GM10248 (cell line): ENCODE data around the gene NBL1.

Source experiments
- CTCF ChIA-PET: fragments of 300-600 bp; sonication (Branson Sonifier 250); formaldehyde crosslinking; extraction: SDS; loops from one replicate; lab custom pipeline; 2021; ENCODE audit warnings: antibody characterized with exemption; lab: Yijun Ruan, JAX
- POLR2A ChIA-PET: fragments of 350-650 bp; sonication (Branson Sonifier 250); formaldehyde crosslinking; extraction: SDS; loops from one replicate; lab custom pipeline; 2020; ENCODE audit warnings: antibody characterized with exemption; lab: Yijun Ruan, JAX
- DNase-seq: peaks from one replicate; pipeline ENCODE4 v3.0.0; 2012; ENCODE audit errors: extremely low spot score
- CTCF ChIP-seq: IDR thresholded peaks from 2 replicates; pipeline ENCODE4 v1.5.1; 2012; ENCODE audit warnings: mild to moderate bottlenecking, low read depth; ENCODE audit errors: extremely low read depth, missing control alignments, control extremely low read depth

The NBL1 gene

DNA sequence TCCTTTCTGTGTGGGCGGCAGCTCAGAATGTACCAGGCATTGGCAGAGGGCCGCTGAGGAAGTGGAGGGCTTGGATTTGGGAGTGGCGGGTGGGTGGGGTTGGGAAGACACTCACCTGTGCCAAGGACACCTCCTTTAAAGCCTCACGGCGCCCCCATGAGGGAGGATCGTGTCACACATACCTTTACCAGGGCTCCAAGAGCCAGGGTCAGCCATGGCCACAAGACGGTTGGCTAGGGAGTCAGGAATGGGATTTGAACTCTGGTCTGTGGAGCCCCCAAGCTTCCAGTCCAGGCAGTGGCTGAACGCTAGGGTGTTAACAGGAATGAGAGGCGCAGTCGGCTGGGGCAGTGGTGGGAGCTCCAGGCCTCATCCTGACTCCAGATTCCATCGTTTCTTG lies 4.6 kb downstream of the NBL1 start:
- CTCF ChIA-PET: interaction anchor here (1.2 to 5.3 kb wide), 3 partner anchors 12 to 307 kb away, joined by 3 to 29 read pairs (median 3); no protein-coding TSS in a partner anchor
- no peak for DNase-seq
- POLR2A ChIA-PET: no interaction called here
- peak; percentile 11 for TF ChIP-seq CTCF

- ChIA-PET CTCF (interaction anchor here (0.6 to 5.3 kb wide), 25 partner anchors 9 to 441 kb away, joined by 3 to 46 read pairs (median 4); partner anchors contain the start of genes HTR6 and UBR4), POLR2A (no interaction called here)
- no peak for DNase-seq
- no peak for TF ChIP-seq CTCF
Measured at GRCh38 chr1:19650416-19651140, 6.5 kb downstream of the NBL1 start.

- ChIA-PET CTCF (interaction anchor here (0.6 to 4.6 kb wide), 26 partner anchors 9 to 442 kb away, joined by 3 to 46 read pairs (median 4); partner anchors contain the start of genes HTR6 and UBR4), POLR2A (no interaction called here)
- peak; percentile 85 for TF ChIP-seq CTCF
- peak; percentile 77 for DNase-seq
Measured at GRCh38 chr1:19651141-19651737, 7.1 kb downstream of the NBL1 start.

GRCh38 chr1:19654386-19654785 lies 10.3 kb downstream of the NBL1 start:
- CTCF ChIA-PET: interaction anchor here (0.6 to 4.6 kb wide), 21 partner anchors 8 to 1057 kb away, joined by 3 to 46 read pairs (median 4); partner anchors contain the start of gene HTR6
- no peak for DNase-seq
- POLR2A ChIA-PET: no interaction called here

DNA sequence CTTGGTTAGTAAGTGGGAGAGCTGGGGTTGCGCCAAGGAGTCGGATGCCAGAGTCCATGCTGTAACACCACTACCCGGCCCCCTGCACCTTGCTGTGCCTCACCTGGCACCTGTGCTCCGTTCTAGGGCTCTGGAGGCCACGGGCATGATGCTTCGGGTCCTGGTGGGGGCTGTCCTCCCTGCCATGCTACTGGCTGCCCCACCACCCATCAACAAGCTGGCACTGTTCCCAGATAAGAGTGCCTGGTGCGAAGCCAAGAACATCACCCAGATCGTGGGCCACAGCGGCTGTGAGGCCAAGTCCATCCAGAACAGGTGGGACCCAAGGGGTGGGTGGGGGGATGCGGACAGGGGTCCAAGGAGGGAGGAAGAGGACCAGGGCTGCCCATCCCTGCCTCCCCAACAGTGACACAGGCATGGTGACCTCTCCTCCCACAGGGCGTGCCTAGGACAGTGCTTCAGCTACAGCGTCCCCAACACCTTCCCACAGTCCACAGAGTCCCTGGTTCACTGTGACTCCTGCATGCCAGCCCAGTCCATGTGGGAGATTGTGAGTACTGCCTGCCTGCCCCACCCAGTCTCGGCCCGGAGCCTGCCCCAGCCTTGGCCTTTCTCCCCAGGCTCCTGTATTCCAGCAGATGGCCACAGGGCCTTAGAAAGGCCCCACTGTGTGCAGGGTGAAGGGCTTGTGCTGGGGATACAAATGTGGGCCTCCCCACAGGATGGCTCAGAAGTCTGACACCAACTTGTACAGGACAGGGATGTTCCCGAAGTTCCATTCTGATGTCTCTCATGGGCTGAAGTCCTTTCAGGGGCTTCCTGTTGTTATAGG lies 11.0 kb downstream of the NBL1 start:
- no peak for TF ChIP-seq CTCF
- POLR2A ChIA-PET: no interaction called here
- DNase-seq: no peak
- CTCF ChIA-PET: interaction anchor here (1.0 to 4.6 kb wide), 11 partner anchors 7 to 293 kb away, joined by 3 to 46 read pairs (median 5); partner anchors contain the start of gene HTR6

More at GRCh38 chr1:19654386-19654785, 10.3 kb downstream of the NBL1 start:
- no peak for TF ChIP-seq CTCF

GRCh38 chr1:19655718-19656080 lies 11.6 kb downstream of the NBL1 start:
- TF ChIP-seq CTCF: no peak
- DNase-seq: no peak
- ChIA-PET POLR2A (no interaction called here), CTCF (interaction anchor here (1.4 kb wide), 1 partner anchor 1058 kb away, joined by 3 read pairs; no protein-coding TSS in a partner anchor)
